ENCODE data around the gene KRT39.

Gene KRT39

GRCh38 chr17:40980117-40980516, 13.4 kb upstream of the KRT39 start:
- no peak for DNase-seq (ENCODE audit: low spot score)

- no peak for DNase-seq (ENCODE audit: low spot score)
These were observed 11.9 kb upstream of the KRT39 start for GRCh38 chr17:40978575-40979151.

GRCh38 chr17:40975516-40975915, 8.8 kb upstream of the KRT39 start:
- DNase-seq (ENCODE audit: low spot score): no peak

GRCh38 chr17:40974366-40974765, 7.6 kb upstream of the KRT39 start:
- no peak for DNase-seq (ENCODE audit: low spot score)

- no peak for DNase-seq (ENCODE audit: low spot score)
These were observed 834 bp upstream of the KRT39 start for GRCh38 chr17:40967582-40967981.

- peak; percentile 46 for DNase-seq (ENCODE audit: low spot score)
These were observed 2.9 kb downstream of the KRT39 start for GRCh38 chr17:40963838-40964237.

- DNase-seq (ENCODE audit: low spot score): no peak
These were observed 4.6 kb downstream of the KRT39 start for GRCh38 chr17:40962059-40962561.

GRCh38 chr17:40961591-40961990, 5.2 kb downstream of the KRT39 start:
- DNase-seq (ENCODE audit: low spot score): no peak

GRCh38 chr17:40960144-40960543, 6.6 kb downstream of the KRT39 start:
- no peak for DNase-seq (ENCODE audit: low spot score)

GRCh38 chr17:40958086-40958953, 8.4 kb downstream of the KRT39 start:
- no peak for DNase-seq (ENCODE audit: low spot score)

GRCh38 chr17:40956401-40957254, 10.1 kb downstream of the KRT39 start:
- no peak for DNase-seq (ENCODE audit: low spot score)

- DNase-seq (ENCODE audit: low spot score): no peak
These were observed 12.9 kb downstream of the KRT39 start for GRCh38 chr17:40953881-40954280.

GRCh38 chr17:40952661-40953060, 14.1 kb downstream of the KRT39 start:
- peak; percentile 11 for DNase-seq (ENCODE audit: low spot score)

- no peak for DNase-seq (ENCODE audit: low spot score)
These were observed 14.6 kb downstream of the KRT39 start for GRCh38 chr17:40952154-40952553.

GRCh38 chr17:40951011-40951622, 15.6 kb downstream of the KRT39 start:
- DNase-seq (ENCODE audit: low spot score): no peak

- DNase-seq (ENCODE audit: low spot score): no peak
These were observed 16.6 kb downstream of the KRT39 start for GRCh38 chr17:40950176-40950575.

- no peak for DNase-seq (ENCODE audit: low spot score)
These were observed 17.3 kb downstream of the KRT39 start for GRCh38 chr17:40949418-40949817.

- DNase-seq (ENCODE audit: low spot score): no peak
These were observed 18.8 kb downstream of the KRT39 start for GRCh38 chr17:40947929-40948328.

- DNase-seq (ENCODE audit: low spot score): no peak
These were observed 21.3 kb downstream of the KRT39 start for GRCh38 chr17:40945414-40945813.

- no peak for DNase-seq (ENCODE audit: low spot score)
These were observed 22.2 kb downstream of the KRT39 start for GRCh38 chr17:40944531-40944930.

- DNase-seq (ENCODE audit: low spot score): no peak
These were observed 24.2 kb downstream of the KRT39 start for GRCh38 chr17:40942553-40942952.

GRCh38 chr17:40940266-40940665, 26.5 kb downstream of the KRT39 start:
- no peak for DNase-seq (ENCODE audit: low spot score)

All from NAMALWA (cell line).